SH-SY5Y (cell line): Measurements from ENCODE around the gene CYBA.

Source experiments
- GATA2 ChIP-seq: IDR thresholded peaks from 2 replicates; pipeline ENCODE4 v1.6.1; 2011; ENCODE audit warnings: mild to moderate bottlenecking, low read depth, low read length
- GATA3 ChIP-seq: IDR thresholded peaks from 2 replicates; pipeline ENCODE4 v1.6.1; 2011; ENCODE audit warnings: low read depth, mild to moderate bottlenecking, low read length, moderate library complexity

DNA sequence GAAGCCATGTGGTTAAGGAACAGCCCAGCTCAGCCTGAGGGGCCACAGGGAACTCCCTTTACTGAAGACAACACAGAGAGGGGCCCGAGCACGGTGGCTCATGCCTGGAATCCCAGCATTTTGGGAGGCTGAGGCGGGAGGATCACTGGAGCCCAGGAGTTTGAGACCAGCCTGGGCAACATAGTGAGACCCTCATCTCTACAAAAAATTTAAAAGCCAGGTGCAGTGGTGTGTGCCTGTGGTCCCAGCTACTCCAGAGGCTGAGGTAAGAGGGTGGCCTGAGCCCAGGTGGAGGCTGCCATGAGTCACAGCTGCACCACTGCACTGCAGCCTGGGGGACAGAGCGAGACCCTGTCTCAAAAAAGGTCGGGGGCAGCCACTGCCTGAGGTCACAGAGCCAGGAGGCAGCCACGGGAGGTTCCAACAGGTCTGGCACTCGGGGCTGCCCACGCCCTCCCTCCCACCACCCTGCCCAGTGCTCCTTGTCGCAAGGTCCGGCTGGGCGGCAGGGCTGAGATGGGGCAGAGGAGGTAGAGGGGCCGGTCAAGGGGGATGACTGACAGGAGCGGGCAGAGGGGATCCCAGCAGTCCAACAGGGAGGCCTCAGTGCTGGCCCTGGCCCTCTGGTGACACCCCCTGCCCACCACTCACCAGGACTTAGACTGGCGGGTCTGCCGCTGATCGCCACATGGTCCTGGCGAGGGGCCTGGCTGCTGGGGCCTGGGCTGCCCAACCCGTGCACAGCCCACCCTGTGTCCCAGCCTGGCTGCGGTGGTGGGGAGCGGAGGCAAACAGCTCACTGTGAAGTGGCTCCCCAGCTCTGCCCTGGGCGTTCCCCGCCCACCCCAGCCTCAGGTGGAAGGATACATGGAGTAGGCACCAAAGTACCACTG, 3.4 kb downstream of the CYBA start:
- TF ChIP-seq GATA2 (no peak), GATA3 (no peak)
